A549 (cell line): ENCODE measurements around the gene PROSER1. TPM values are rescaled to one million over a fixed set of nuclear protein-coding genes. Genes with fewer than 3 reads are reported as not detected.

Experiments
- ATAC-seq, 2 experiments: fragments of 200-7000 bp in 1 of 2; fragments of >200 bp in 1 of 2; cut with Nextera tagmentation in 1 of 2; cut with Tn5 transposase in 1 of 2; 3 replicates each; pipeline versions ENCODE4 v1.8.0 to v1.9.1; 2018 to 2020; ENCODE audit warnings: mild to moderate bottlenecking in 1 of 2, moderate library complexity in 1 of 2
- CTCF ChIA-PET: fragments of 300-600 bp; sonication (Branson Sonifier 250); formaldehyde crosslinking; extraction: SDS; loops from one replicate; lab custom pipeline; 2021; ENCODE audit warnings: antibody characterized with exemption, inconsistent platforms; lab: Yijun Ruan, JAX
- POLR2A ChIA-PET: fragments of 350-600 bp; formaldehyde crosslinking; extraction: SDS; loops from one replicate; lab custom pipeline; 2021; ENCODE audit warnings: antibody characterized with exemption, inconsistent platforms; lab: Yijun Ruan, JAX
- DNase-seq, 2 experiments: peaks; one replicate each; pipeline versions ENCODE4 v3.0.0 to v3.0.0-alpha.2; 2011 to 2016; ENCODE audit warnings: low read depth in 1 of 2, low spot score in 1 of 2
- FAIRE-seq: peaks from 2 replicates; lab custom pipeline; 2011; peaks lifted over from hg19 to GRCh38; lab: Jason Lieb, UNC
- H3K27ac ChIP-seq, 2 experiments: fragments of >200 bp; sonication (Bioruptor Twin); formaldehyde crosslinking; 3 replicates each; pipeline ENCODE4 v1.5.1; 2016 to 2017
- H3K4me1 ChIP-seq: fragments of >200 bp; sonication (Bioruptor Twin); formaldehyde crosslinking; 3 replicates; pipeline ENCODE4 v1.6.1; 2016
- H3K4me2 ChIP-seq: fragments of >200 bp; sonication (Bioruptor Twin); formaldehyde crosslinking; 3 replicates; pipeline ENCODE4 v1.6.1; 2016
- H3K4me3 ChIP-seq: fragments of >200 bp; sonication (Bioruptor Twin); formaldehyde crosslinking; 3 replicates; pipeline ENCODE4 v1.5.1; 2016
- H3K9me3 ChIP-seq: fragments of >200 bp; sonication (Bioruptor Twin); formaldehyde crosslinking; 3 replicates; pipeline ENCODE4 v1.6.1; 2016
- EHF ChIP-seq: fragments of 250-450 bp; sonication (Bioruptor Pico); IDR thresholded peaks from 2 replicates; pipeline ENCODE4 v1.5.0; 2020; ENCODE audit warnings: mild to moderate bottlenecking
- ESRRA ChIP-seq: fragments of 150-350 bp; IDR thresholded peaks from 2 replicates; pipeline ENCODE4 v1.6.1; 2014; ENCODE audit warnings: mild to moderate bottlenecking, low read length, borderline replicate concordance
- FOSB ChIP-seq: fragments of 250-450 bp; sonication (Bioruptor Pico); IDR thresholded peaks from 2 replicates; pipeline ENCODE4 v1.5.0; 2020; ENCODE audit warnings: mild to moderate bottlenecking, moderate library complexity
- FOXS1 ChIP-seq: fragments of 250-450 bp; sonication (Bioruptor Pico); IDR thresholded peaks from 2 replicates; pipeline ENCODE4 v1.5.0; 2020; ENCODE audit warnings: mild to moderate bottlenecking, moderate library complexity
- GATA3 ChIP-seq: IDR thresholded peaks from 2 replicates; pipeline ENCODE4 v1.6.1; 2012; ENCODE audit warnings: borderline replicate concordance
- HEYL ChIP-seq: fragments of 250-450 bp; sonication (Bioruptor Pico); IDR thresholded peaks from 2 replicates; pipeline ENCODE4 v1.8.0; 2021; ENCODE audit warnings: mild to moderate bottlenecking, moderate library complexity
- KDM1A ChIP-seq: fragments of 200-600 bp; sonication (generic); IDR thresholded peaks from 2 replicates; pipeline ENCODE4 v1.6.1; 2016; ENCODE audit warnings: low read depth, mild to moderate bottlenecking
- MAZ ChIP-seq: fragments of 150-350 bp; IDR thresholded peaks from 2 replicates; pipeline ENCODE4 v1.6.1; 2014; ENCODE audit warnings: antibody characterized with exemption, low read depth, low read length, borderline replicate concordance
- NFE2L2 ChIP-seq: fragments of 150-350 bp; conservative IDR thresholded peaks from 2 replicates; pipeline ENCODE4 v1.6.1; 2014; ENCODE audit warnings: low read length
- POLR2A ChIP-seq: IDR thresholded peaks from 2 replicates; pipeline ENCODE4 v1.6.1; 2012; ENCODE audit warnings: mild to moderate bottlenecking, low read length
- RAD21 ChIP-seq, 2 experiments: fragments of >200 bp in 1 of 2; sonication (Bioruptor Twin) in 1 of 2; formaldehyde crosslinking in 1 of 2; IDR thresholded peaks in 1 of 2; conservative IDR thresholded peaks in 1 of 2; 2 replicates in 1 of 2; 3 replicates in 1 of 2; pipeline ENCODE4 v1.6.1; 2012 to 2018; ENCODE audit warnings: inconsistent platforms in 1 of 2
- RCOR1 ChIP-seq: fragments of 150-350 bp; IDR thresholded peaks from 2 replicates; pipeline ENCODE4 v1.6.1; 2014; ENCODE audit warnings: antibody characterized with exemption, low read length, low read depth
- RFX5 ChIP-seq: fragments of 450-650 bp; IDR thresholded peaks from 2 replicates; pipeline ENCODE4 v1.7.1; 2014; ENCODE audit warnings: antibody characterized with exemption, mild to moderate bottlenecking, moderate library complexity
- SMC3 ChIP-seq: fragments of >200 bp; sonication (Bioruptor Twin); formaldehyde crosslinking; IDR thresholded peaks from 3 replicates; pipeline ENCODE4 v1.6.1; 2018; ENCODE audit warnings: inconsistent platforms
- SREBF2 ChIP-seq: fragments of 450-650 bp; IDR thresholded peaks from 2 replicates; pipeline ENCODE4 v1.6.1; 2014; ENCODE audit warnings: mild to moderate bottlenecking, moderate library complexity
- TFCP2L1 ChIP-seq: fragments of 250-450 bp; sonication (Bioruptor Pico); IDR thresholded peaks from 2 replicates; pipeline ENCODE4 v1.5.0; 2021; ENCODE audit warnings: mild to moderate bottlenecking
- TP53 ChIP-seq: fragments of 250-450 bp; sonication (Bioruptor Pico); IDR thresholded peaks from 2 replicates; pipeline ENCODE4 v1.5.0; 2021; ENCODE audit warnings: mild to moderate bottlenecking, moderate library complexity
- WGBS: methylation state at CpG from one replicate; pipeline ENCODE4 v1.1.6; 2017; ENCODE audit errors: missing lambda C conversion rate; 5-methylcytosine and 5-hydroxymethylcytosine counted together
- polyA plus RNA-seq, 4 experiments: library from polyadenylated mRNA; depleted of rRNA in 3 of 4; stranded (reverse); fragments of >200 nt; fragmentation: RNase III in 1 of 4; extraction: RNeasy Plus Mini Kit Qiagen cat#74134 plus additional on column Dnase treatment in 1 of 4; gene quantifications; 2 replicates in 3 of 4; 3 replicates in 1 of 4; pipeline ENCODE4 v1.2.3, GENCODE V29; 2011 to 2017
- TF ChIP-seq, protein P1 (sequence below): fragments of >200 bp; sonication (Bioruptor Twin); formaldehyde crosslinking; IDR thresholded peaks from 3 replicates; pipeline ENCODE4 v1.5.1; 2016
- TF ChIP-seq, protein P2 (sequence below): IDR thresholded peaks from 2 replicates; pipeline ENCODE4 v1.6.1; 2012
- TF ChIP-seq, protein P3 (sequence below): fragments of 150-350 bp; IDR thresholded peaks from 2 replicates; pipeline ENCODE4 v1.6.1; 2014; ENCODE audit warnings: low read depth, mild to moderate bottlenecking, low read length
- TF ChIP-seq, protein P4 (sequence below): fragments of >200 bp; sonication (Bioruptor Twin); formaldehyde crosslinking; IDR thresholded peaks from 3 replicates; pipeline ENCODE4 v1.6.1; 2016
- TF ChIP-seq, protein P5 (sequence below): fragments of 250-450 bp; sonication (Bioruptor Pico); IDR thresholded peaks from 2 replicates; pipeline ENCODE4 v1.5.0; 2020; ENCODE audit warnings: low read depth, mild to moderate bottlenecking, moderate library complexity
- TF ChIP-seq, protein P6 (sequence below): fragments of 200-600 bp; sonication (generic); IDR thresholded peaks from 2 replicates; pipeline ENCODE4 v1.6.1; 2016; ENCODE audit warnings: antibody characterized with exemption, mild to moderate bottlenecking, moderate library complexity
- TF ChIP-seq, protein P7 (sequence below): fragments of 450-650 bp; IDR thresholded peaks from 2 replicates; pipeline ENCODE4 v1.6.1; 2014; ENCODE audit warnings: antibody characterized with exemption

PROSER1 gene
- polyA plus RNA-seq, 2 of the 4 experiments (the other 2 are of a cell fraction) = 9.9 to 19.0 TPM

DNA sequence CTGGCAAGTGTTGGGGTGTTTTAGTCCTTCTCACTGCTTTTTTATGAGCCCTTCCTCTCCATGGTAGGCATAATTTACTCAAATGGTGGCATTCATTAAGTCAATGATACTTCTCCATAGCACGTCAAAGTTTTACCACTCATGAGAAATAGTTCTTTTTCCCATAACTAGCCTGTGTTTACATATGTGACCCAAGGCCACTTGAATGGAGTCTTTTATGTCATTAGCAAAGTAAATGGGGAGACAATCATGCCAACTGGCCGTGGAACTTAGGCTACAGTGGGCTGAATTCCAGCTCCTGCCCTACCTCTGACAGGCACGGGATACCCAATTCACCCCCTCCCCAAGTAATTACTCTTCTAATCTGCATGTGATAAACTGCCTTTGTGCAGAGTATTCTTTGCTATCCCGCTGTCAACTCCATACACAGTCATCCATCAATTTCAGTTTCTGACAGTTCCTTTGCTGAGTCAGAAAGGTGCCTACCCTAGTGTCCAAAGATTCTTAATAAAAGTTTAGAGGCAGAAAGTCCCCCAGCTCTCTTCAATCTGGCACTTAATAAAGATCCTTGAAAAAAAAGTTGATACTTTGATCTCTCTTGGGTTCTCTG lies 16.9 kb downstream of the PROSER1 start:
- CTCF ChIA-PET = no interaction called here

DNA sequence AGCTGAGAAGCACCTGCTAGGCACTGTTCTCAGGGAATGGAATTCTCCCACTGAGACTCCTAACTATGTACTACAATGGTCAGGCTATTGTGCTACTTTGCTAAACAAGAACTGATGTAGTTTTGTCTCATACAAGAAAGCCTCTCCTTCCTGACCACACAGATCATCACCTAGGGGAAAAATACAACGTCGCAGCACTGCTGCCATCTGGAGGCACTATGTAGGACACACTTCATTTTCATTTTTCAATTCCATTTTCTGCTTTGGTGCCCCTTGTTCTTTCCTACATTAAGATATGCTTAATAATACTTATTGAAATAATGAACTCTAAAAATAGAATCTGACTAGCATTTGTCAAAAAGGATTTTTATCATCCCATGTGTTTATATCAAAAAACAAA lies 21.1 kb downstream of the PROSER1 start:
- Histone ChIP-seq H3K4me2 (no peak overlapping the region), H3K4me1 (no peaks in the 10 kb centered on the region), H3K4me3 (no peak overlapping the region), H3K27ac (no peak overlapping the region), H3K9me3 (no peaks in the 10 kb centered on the region)
- peak; percentile 17; the same call in 1 of the 3 replicates for TF ChIP-seq SMC3
- no peak for TF ChIP-seq FOXS1 (CRISPR knock-in tag)
- no peak for TF ChIP-seq ESRRA
- TF ChIP-seq RCOR1 = no peak
- TF ChIP-seq RAD21 (conservative IDR thresholded peaks at IDR 0.05 in 1 of 2, IDR thresholded peaks at IDR 0.05 in 1 of 2) = peak; percentile 29 to 37; a peak in 3 of 5 replicates
- TF ChIP-seq, protein P1, sequence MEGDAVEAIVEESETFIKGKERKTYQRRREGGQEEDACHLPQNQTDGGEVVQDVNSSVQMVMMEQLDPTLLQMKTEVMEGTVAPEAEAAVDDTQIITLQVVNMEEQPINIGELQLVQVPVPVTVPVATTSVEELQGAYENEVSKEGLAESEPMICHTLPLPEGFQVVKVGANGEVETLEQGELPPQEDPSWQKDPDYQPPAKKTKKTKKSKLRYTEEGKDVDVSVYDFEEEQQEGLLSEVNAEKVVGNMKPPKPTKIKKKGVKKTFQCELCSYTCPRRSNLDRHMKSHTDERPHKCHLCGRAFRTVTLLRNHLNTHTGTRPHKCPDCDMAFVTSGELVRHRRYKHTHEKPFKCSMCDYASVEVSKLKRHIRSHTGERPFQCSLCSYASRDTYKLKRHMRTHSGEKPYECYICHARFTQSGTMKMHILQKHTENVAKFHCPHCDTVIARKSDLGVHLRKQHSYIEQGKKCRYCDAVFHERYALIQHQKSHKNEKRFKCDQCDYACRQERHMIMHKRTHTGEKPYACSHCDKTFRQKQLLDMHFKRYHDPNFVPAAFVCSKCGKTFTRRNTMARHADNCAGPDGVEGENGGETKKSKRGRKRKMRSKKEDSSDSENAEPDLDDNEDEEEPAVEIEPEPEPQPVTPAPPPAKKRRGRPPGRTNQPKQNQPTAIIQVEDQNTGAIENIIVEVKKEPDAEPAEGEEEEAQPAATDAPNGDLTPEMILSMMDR = peak; percentile 55
- TF ChIP-seq TFCP2L1 (CRISPR knock-in tag) = no peak
- TF ChIP-seq, protein P2, sequence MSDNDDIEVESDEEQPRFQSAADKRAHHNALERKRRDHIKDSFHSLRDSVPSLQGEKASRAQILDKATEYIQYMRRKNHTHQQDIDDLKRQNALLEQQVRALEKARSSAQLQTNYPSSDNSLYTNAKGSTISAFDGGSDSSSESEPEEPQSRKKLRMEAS = no peak
- no peak for TF ChIP-seq KDM1A
- TF ChIP-seq, protein P3, sequence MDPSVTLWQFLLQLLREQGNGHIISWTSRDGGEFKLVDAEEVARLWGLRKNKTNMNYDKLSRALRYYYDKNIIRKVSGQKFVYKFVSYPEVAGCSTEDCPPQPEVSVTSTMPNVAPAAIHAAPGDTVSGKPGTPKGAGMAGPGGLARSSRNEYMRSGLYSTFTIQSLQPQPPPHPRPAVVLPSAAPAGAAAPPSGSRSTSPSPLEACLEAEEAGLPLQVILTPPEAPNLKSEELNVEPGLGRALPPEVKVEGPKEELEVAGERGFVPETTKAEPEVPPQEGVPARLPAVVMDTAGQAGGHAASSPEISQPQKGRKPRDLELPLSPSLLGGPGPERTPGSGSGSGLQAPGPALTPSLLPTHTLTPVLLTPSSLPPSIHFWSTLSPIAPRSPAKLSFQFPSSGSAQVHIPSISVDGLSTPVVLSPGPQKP = no peak
- TF ChIP-seq FOSB (CRISPR knock-in tag) = no peak
- TF ChIP-seq, protein P4, sequence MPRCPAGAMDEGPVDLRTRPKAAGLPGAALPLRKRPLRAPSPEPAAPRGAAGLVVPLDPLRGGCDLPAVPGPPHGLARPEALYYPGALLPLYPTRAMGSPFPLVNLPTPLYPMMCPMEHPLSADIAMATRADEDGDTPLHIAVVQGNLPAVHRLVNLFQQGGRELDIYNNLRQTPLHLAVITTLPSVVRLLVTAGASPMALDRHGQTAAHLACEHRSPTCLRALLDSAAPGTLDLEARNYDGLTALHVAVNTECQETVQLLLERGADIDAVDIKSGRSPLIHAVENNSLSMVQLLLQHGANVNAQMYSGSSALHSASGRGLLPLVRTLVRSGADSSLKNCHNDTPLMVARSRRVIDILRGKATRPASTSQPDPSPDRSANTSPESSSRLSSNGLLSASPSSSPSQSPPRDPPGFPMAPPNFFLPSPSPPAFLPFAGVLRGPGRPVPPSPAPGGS = no peak
- TF ChIP-seq, protein P5, sequence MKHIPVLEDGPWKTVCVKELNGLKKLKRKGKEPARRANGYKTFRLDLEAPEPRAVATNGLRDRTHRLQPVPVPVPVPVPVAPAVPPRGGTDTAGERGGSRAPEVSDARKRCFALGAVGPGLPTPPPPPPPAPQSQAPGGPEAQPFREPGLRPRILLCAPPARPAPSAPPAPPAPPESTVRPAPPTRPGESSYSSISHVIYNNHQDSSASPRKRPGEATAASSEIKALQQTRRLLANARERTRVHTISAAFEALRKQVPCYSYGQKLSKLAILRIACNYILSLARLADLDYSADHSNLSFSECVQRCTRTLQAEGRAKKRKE (CRISPR knock-in tag) = no peak
- TF ChIP-seq, protein P6, sequence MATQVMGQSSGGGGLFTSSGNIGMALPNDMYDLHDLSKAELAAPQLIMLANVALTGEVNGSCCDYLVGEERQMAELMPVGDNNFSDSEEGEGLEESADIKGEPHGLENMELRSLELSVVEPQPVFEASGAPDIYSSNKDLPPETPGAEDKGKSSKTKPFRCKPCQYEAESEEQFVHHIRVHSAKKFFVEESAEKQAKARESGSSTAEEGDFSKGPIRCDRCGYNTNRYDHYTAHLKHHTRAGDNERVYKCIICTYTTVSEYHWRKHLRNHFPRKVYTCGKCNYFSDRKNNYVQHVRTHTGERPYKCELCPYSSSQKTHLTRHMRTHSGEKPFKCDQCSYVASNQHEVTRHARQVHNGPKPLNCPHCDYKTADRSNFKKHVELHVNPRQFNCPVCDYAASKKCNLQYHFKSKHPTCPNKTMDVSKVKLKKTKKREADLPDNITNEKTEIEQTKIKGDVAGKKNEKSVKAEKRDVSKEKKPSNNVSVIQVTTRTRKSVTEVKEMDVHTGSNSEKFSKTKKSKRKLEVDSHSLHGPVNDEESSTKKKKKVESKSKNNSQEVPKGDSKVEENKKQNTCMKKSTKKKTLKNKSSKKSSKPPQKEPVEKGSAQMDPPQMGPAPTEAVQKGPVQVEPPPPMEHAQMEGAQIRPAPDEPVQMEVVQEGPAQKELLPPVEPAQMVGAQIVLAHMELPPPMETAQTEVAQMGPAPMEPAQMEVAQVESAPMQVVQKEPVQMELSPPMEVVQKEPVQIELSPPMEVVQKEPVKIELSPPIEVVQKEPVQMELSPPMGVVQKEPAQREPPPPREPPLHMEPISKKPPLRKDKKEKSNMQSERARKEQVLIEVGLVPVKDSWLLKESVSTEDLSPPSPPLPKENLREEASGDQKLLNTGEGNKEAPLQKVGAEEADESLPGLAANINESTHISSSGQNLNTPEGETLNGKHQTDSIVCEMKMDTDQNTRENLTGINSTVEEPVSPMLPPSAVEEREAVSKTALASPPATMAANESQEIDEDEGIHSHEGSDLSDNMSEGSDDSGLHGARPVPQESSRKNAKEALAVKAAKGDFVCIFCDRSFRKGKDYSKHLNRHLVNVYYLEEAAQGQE = no peak
- TF ChIP-seq GATA3 = no peak
- TF ChIP-seq SREBF2 = no peak
- ChIA-PET CTCF (interaction anchor here (0.6 to 1.4 kb wide), 3 partner anchors 44 to 150 kb away, joined by 3 to 4 read pairs (median 3); no protein-coding TSS in a partner anchor), POLR2A (no interaction called here)
- ATAC-seq = peak; percentile 73 to 82; a peak in 5 of 6 replicates
- peak; percentile 16 to 29 for DNase-seq
- FAIRE-seq = peak; percentile 43
- 3% methylated on average over 2 of the region's 2 CpGs for WGBS

More for the DNA sequence above, 16.9 kb downstream of the PROSER1 start:
- Histone ChIP-seq H3K27ac (no peak overlapping the region), H3K4me3 (no peak overlapping the region), H3K9me3 (no peaks in the 10 kb centered on the region), H3K4me1 (no peaks in the 10 kb centered on the region), H3K4me2 (no peak overlapping the region)
- 85% methylated on average over 4 of the region's 4 CpGs for WGBS
- no peak for TF ChIP-seq RFX5
- no peak for TF ChIP-seq TP53 (CRISPR knock-in tag)
- TF ChIP-seq EHF (CRISPR knock-in tag) = no peak
- no peak for TF ChIP-seq POLR2A
- no peak for TF ChIP-seq MAZ
- TF ChIP-seq, protein P5 (CRISPR knock-in tag) = no peak
- no peak for TF ChIP-seq NFE2L2
- TF ChIP-seq, protein P7, sequence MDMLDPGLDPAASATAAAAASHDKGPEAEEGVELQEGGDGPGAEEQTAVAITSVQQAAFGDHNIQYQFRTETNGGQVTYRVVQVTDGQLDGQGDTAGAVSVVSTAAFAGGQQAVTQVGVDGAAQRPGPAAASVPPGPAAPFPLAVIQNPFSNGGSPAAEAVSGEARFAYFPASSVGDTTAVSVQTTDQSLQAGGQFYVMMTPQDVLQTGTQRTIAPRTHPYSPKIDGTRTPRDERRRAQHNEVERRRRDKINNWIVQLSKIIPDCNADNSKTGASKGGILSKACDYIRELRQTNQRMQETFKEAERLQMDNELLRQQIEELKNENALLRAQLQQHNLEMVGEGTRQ = no peak
- no peak for TF ChIP-seq HEYL (CRISPR knock-in tag)
- TF ChIP-seq GATA3 = no peak
- FAIRE-seq (no peak), ATAC-seq (no peak), DNase-seq (no peak)
- POLR2A ChIA-PET = no interaction called here
